ENCODE measurements around the gene B4GALT6.

GRCh38 chr18:31590570-31590969 is 93.8 kb downstream of the B4GALT6 start:
- TF ChIP-seq, protein P1, sequence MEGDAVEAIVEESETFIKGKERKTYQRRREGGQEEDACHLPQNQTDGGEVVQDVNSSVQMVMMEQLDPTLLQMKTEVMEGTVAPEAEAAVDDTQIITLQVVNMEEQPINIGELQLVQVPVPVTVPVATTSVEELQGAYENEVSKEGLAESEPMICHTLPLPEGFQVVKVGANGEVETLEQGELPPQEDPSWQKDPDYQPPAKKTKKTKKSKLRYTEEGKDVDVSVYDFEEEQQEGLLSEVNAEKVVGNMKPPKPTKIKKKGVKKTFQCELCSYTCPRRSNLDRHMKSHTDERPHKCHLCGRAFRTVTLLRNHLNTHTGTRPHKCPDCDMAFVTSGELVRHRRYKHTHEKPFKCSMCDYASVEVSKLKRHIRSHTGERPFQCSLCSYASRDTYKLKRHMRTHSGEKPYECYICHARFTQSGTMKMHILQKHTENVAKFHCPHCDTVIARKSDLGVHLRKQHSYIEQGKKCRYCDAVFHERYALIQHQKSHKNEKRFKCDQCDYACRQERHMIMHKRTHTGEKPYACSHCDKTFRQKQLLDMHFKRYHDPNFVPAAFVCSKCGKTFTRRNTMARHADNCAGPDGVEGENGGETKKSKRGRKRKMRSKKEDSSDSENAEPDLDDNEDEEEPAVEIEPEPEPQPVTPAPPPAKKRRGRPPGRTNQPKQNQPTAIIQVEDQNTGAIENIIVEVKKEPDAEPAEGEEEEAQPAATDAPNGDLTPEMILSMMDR (conservative IDR thresholded peaks at IDR 0.05; ENCODE audit: low read length), result no peak
- TF ChIP-seq EZH2phosphoT487 (IDR thresholded peaks at IDR 0.05; ENCODE audit: borderline replicate concordance), result no peak
